OCI-LY7 (cell line): ENCODE results near the gene NAV2.

Experiments
- EZH2phosphoT487 ChIP-seq: fragments of 200-600 bp; sonication (generic); IDR thresholded peaks from 2 replicates; pipeline ENCODE4 v1.6.1; 2018; ENCODE audit warnings: low read depth, borderline replicate concordance, mild to moderate bottlenecking, mixed run types, antibody characterized with exemption, low read length, moderate library complexity, mixed read lengths
- TF ChIP-seq, protein P1 (sequence below): fragments of 200-600 bp; sonication (generic); conservative IDR thresholded peaks from 2 replicates; pipeline ENCODE4 v1.5.1; 2014; ENCODE audit warnings: mild to moderate bottlenecking, antibody characterized with exemption, low read length, moderate library complexity, mixed read lengths

DNA sequence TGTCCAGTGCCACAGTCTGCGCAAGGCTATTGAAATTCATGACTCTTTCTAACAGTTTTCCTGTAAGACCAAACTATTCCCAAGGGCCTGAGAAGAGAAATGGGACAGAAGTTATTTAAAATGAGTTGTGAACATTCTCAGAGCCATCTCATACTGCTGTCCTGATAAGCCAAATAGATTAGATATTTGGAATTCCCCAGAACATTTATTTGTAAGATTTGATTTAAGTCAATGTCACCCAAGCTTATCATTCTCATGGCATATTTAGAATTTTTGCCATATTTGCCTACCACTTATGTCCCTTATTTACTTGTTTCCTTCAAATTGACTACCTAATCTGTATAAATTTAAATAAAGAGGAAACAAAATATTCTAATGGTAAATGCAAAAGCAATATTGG, 82.4 kb downstream of the NAV2 start:
- TF ChIP-seq, protein P1, sequence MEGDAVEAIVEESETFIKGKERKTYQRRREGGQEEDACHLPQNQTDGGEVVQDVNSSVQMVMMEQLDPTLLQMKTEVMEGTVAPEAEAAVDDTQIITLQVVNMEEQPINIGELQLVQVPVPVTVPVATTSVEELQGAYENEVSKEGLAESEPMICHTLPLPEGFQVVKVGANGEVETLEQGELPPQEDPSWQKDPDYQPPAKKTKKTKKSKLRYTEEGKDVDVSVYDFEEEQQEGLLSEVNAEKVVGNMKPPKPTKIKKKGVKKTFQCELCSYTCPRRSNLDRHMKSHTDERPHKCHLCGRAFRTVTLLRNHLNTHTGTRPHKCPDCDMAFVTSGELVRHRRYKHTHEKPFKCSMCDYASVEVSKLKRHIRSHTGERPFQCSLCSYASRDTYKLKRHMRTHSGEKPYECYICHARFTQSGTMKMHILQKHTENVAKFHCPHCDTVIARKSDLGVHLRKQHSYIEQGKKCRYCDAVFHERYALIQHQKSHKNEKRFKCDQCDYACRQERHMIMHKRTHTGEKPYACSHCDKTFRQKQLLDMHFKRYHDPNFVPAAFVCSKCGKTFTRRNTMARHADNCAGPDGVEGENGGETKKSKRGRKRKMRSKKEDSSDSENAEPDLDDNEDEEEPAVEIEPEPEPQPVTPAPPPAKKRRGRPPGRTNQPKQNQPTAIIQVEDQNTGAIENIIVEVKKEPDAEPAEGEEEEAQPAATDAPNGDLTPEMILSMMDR, result no peak
- TF ChIP-seq EZH2phosphoT487, result no peak
